ENCODE measurements around the gene CAB39L.

GRCh38 chr13:49314344-49314882 is 129.5 kb downstream of the CAB39L start:
- no peak for TF ChIP-seq CTCF (IDR thresholded peaks at IDR 0.05; ENCODE audit: insufficient read depth, low read length, poor library complexity, severe bottlenecking)
- no peak for TF ChIP-seq EZH2phosphoT487 (conservative IDR thresholded peaks at IDR 0.05; ENCODE audit: low read length)
